ENCODE measurements around the gene HOXD8.

Gene HOXD8

GRCh38 chr2:176157499-176158185 is 28.1 kb downstream of the HOXD8 start (continued):
- TF ChIP-seq ZNF148 (tag by site-specific recombination; IDR thresholded peaks at IDR 0.05; ENCODE audit: borderline replicate concordance) (no peak), ZNF747 (tag by site-specific recombination; IDR thresholded peaks at IDR 0.05) (no peak), ZNF777 (tag by site-specific recombination; IDR thresholded peaks at IDR 0.05; ENCODE audit: borderline replicate concordance) (no peak; the same call in 1 of the 2 replicates), ZNF510 (tag by site-specific recombination; IDR thresholded peaks at IDR 0.05; ENCODE audit: insufficient replicate concordance) (no peak), TSHZ1 (tag by site-specific recombination; IDR thresholded peaks at IDR 0.05; ENCODE audit: borderline replicate concordance) (no peak), YY1 (tag by site-specific recombination; IDR thresholded peaks at IDR 0.05) (peak; percentile 65), ZIC2 (tag by site-specific recombination; IDR thresholded peaks at IDR 0.05) (no peak), ZNF837 (tag by site-specific recombination; IDR thresholded peaks at IDR 0.05) (no peak), PRDM6 (tag by site-specific recombination; IDR thresholded peaks at IDR 0.05) (peak; percentile 80), ZNF488 (tag by site-specific recombination; IDR thresholded peaks at IDR 0.05) (no peak), ZNF26 (tag by site-specific recombination; IDR thresholded peaks at IDR 0.05) (no peak), ZNF654 (tag by site-specific recombination; IDR thresholded peaks at IDR 0.05; ENCODE audit: low read depth) (no peak), YY2 (tag by site-specific recombination; IDR thresholded peaks at IDR 0.05) (no peak), ZFHX2 (tag by site-specific recombination; conservative IDR thresholded peaks at IDR 0.05) (no peak), EGR2 (tag by site-specific recombination; IDR thresholded peaks at IDR 0.05; ENCODE audit: low read depth) (no peak), ZNF529 (tag by site-specific recombination; IDR thresholded peaks at IDR 0.05; ENCODE audit: insufficient replicate concordance) (no peak), ZNF132 (tag by site-specific recombination; IDR thresholded peaks at IDR 0.05; ENCODE audit: borderline replicate concordance) (no peak), SP3 (tag by site-specific recombination; IDR thresholded peaks at IDR 0.05) (no peak), ZNF248 (tag by site-specific recombination; IDR thresholded peaks at IDR 0.05) (no peak), ZNF366 (tag by site-specific recombination; conservative IDR thresholded peaks at IDR 0.05) (peak; percentile 62; the same call in 1 of the 2 replicates), ZNF174 (tag by site-specific recombination; IDR thresholded peaks at IDR 0.05) (no peak), HOXD13 (CRISPR knock-in tag; IDR thresholded peaks at IDR 0.05; ENCODE audit: borderline replicate concordance) (peak; percentile 73), ZSCAN30 (tag by site-specific recombination; IDR thresholded peaks at IDR 0.05) (peak; percentile 76), IKZF3 (tag by site-specific recombination; IDR thresholded peaks at IDR 0.05) (no peak), ZNF24 (tag by site-specific recombination; IDR thresholded peaks at IDR 0.05) (0 out of 2 replicates have a peak, but pooled peaks have one; percentile 19), ZNF140 (tag by site-specific recombination; IDR thresholded peaks at IDR 0.05) (no peak), ZNF530 (tag by site-specific recombination; IDR thresholded peaks at IDR 0.05; ENCODE audit: low read depth) (no peak), ZEB2 (tag by site-specific recombination; IDR thresholded peaks at IDR 0.05) (peak; percentile 60; the same call in 1 of the 2 replicates), GLI4 (tag by site-specific recombination; IDR thresholded peaks at IDR 0.05) (no peak), ZNF433 (tag by site-specific recombination; IDR thresholded peaks at IDR 0.05; ENCODE audit: low read depth) (no peak), ZNF514 (tag by site-specific recombination; IDR thresholded peaks at IDR 0.05) (no peak)
